Nephron progenitor cell (in vitro differentiated cells): ENCODE results near the gene PSMB4.
"Not testable (repeated sequence)": the region's sequence is repeated elsewhere in the genome, so short reads cannot be mapped to it uniquely, and the experiment has no call there.

ENCODE experiments used
- DNase-seq: peaks from one replicate; pipeline ENCODE4 v3.0.0; 2021
- H3K27ac Mint-ChIP-seq: 2 replicates; pipeline ENCODE4 v1.8.0; 2021; ENCODE audit warnings: mild to moderate bottlenecking, moderate library complexity, mixed read lengths
- H3K27me3 Mint-ChIP-seq: 2 replicates; pipeline ENCODE4 v1.8.0; 2021; ENCODE audit warnings: mild to moderate bottlenecking, low read depth, mixed read lengths; ENCODE audit not compliant: poor library complexity
- H3K36me3 Mint-ChIP-seq: 2 replicates; pipeline ENCODE4 v1.8.0; 2021; ENCODE audit warnings: low read depth, mixed read lengths
- H3K4me1 Mint-ChIP-seq: 2 replicates; pipeline ENCODE4 v1.8.0; 2021; ENCODE audit warnings: mixed read lengths
- H3K4me3 Mint-ChIP-seq: 2 replicates; pipeline ENCODE4 v1.8.0; 2021; ENCODE audit warnings: mild to moderate bottlenecking, moderate library complexity, mixed read lengths
- H3K9me3 Mint-ChIP-seq: 2 replicates; pipeline ENCODE4 v1.8.0; 2021; ENCODE audit warnings: mild to moderate bottlenecking, moderate library complexity, mixed read lengths
- TF ChIP-seq, protein P1 (sequence below): fragments of 200-600 bp; sonication (generic); IDR thresholded peaks from 2 replicates; pipeline ENCODE4 v1.5.0; 2021; ENCODE audit warnings: antibody characterized with exemption

PSMB4 gene

GRCh38 chr1:151399324-151400171, at the start of gene PSMB4:
Gene PSMB4 (plus strand): TSS chr1:151399573. CDS start chr1:151399588, 15 bp downstream.
- peaks cover 5% of the 10 kb centered on the region for H3K9me3 Mint-ChIP-seq
- DNase-seq: peak; percentile 70
- peak within 1 kb of the TSS; percentile 93 for H3K4me3 Mint-ChIP-seq
- peak within 1 kb of the TSS; percentile 99 for H3K27ac Mint-ChIP-seq
- H3K4me1 Mint-ChIP-seq: peaks cover 35% of the 10 kb centered on the region
- peaks cover 2% of the 10 kb centered on the region for H3K27me3 Mint-ChIP-seq
- TF ChIP-seq, protein P1, sequence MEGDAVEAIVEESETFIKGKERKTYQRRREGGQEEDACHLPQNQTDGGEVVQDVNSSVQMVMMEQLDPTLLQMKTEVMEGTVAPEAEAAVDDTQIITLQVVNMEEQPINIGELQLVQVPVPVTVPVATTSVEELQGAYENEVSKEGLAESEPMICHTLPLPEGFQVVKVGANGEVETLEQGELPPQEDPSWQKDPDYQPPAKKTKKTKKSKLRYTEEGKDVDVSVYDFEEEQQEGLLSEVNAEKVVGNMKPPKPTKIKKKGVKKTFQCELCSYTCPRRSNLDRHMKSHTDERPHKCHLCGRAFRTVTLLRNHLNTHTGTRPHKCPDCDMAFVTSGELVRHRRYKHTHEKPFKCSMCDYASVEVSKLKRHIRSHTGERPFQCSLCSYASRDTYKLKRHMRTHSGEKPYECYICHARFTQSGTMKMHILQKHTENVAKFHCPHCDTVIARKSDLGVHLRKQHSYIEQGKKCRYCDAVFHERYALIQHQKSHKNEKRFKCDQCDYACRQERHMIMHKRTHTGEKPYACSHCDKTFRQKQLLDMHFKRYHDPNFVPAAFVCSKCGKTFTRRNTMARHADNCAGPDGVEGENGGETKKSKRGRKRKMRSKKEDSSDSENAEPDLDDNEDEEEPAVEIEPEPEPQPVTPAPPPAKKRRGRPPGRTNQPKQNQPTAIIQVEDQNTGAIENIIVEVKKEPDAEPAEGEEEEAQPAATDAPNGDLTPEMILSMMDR: no peak
- H3K36me3 Mint-ChIP-seq: peaks cover 29% of the 10 kb centered on the region

DNA sequence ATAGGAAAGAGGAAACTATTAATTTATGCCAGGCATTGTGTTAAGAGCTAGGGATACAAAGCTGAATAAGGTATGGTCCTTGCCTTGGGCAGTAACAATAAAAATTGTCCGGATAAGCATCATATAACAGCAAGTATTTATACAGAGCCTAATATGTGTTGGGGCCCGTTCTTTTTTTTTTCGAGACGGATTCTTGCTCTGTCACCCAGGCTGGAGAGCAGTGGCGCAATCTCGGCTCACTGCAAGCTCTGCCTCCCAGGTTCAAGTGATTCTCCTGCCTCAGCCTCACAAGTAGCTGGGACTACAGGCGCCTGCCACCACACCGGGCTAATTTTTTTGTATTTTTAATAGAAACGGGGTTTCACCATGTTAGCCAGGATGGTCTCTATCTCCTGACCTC, 49.0 kb upstream of the PSMB4 start:
- not testable (repeated sequence) for H3K27ac Mint-ChIP-seq, DNase-seq, H3K27me3 Mint-ChIP-seq, H3K4me3 Mint-ChIP-seq
- Mint-ChIP-seq H3K36me3 (peaks cover 26% of the 10 kb centered on the region), H3K9me3 (peaks cover 28% of the 10 kb centered on the region), H3K4me1 (peaks cover 29% of the 10 kb centered on the region)

GRCh38 chr1:151352021-151352718, 47.2 kb upstream of the PSMB4 start:
- Mint-ChIP-seq H3K27ac (no peak overlapping the region), H3K4me3 (no peak overlapping the region), H3K4me1 (peaks cover 18% of the 10 kb centered on the region), H3K27me3 (peaks cover 9% of the 10 kb centered on the region), H3K9me3 (peaks cover 28% of the 10 kb centered on the region), H3K36me3 (peaks cover 17% of the 10 kb centered on the region)
- TF ChIP-seq, protein P1: no peak
- DNase-seq: no peak

GRCh38 chr1:151356696-151357095, 42.7 kb upstream of the PSMB4 start:
- Mint-ChIP-seq H3K27ac (peak overlapping the region; percentile 32), H3K9me3 (peaks cover 25% of the 10 kb centered on the region), H3K27me3 (peaks cover 3% of the 10 kb centered on the region), H3K4me3 (no peak overlapping the region), H3K4me1 (peaks cover 16% of the 10 kb centered on the region), H3K36me3 (peaks cover 21% of the 10 kb centered on the region)
- TF ChIP-seq, protein P1: no peak
- DNase-seq: no peak

- no peak overlapping the region for H3K27ac Mint-ChIP-seq
- peaks cover 13% of the 10 kb centered on the region for H3K4me1 Mint-ChIP-seq
- H3K36me3 Mint-ChIP-seq: peaks cover 62% of the 10 kb centered on the region
- H3K9me3 Mint-ChIP-seq: peaks cover 38% of the 10 kb centered on the region
- no peak for DNase-seq
- TF ChIP-seq, protein P1: no peak
- no peaks in the 10 kb centered on the region for H3K27me3 Mint-ChIP-seq
- no peak overlapping the region for H3K4me3 Mint-ChIP-seq
These were observed 37.5 kb upstream of the PSMB4 start for GRCh38 chr1:151361883-151362282.

DNA sequence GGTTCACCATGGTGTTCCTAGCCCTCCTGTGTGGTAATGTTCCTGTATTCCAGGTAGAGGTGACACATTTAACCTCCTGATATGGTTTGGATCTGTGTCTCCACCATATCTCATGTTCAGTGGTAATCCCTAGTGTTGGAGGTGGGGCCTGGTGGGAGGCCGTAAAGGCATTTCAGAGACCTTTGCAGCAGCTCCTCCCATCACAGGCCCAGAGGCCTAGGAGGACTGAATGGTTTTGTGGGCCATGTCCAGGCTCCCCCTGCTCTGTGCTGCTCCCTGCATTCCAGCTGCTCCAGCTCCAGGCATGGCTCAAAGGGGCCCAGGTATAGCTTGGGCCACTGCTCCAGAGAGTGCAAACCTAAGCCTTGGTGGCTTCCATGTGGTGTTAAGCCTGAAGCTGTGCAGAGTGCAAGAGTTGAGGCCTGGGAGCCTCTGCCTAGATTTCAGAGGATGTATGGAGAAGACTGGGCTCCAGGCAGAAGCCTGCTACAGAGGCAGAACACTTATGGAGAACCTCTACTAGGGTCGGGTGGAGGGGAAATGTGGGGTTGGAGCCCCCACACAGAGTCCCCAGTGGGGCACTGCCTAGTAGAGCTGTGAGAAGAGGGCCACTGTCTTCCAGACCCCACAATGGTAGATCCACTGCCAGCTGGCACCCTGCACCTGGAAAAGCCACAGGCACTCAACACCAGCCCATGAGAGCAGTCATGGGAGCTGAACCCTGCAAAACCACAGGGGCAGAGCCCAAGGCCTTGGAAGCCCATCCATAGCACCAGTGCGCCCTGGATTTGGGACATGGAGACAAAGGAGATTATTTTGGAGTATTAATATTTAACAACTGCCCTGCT, 36.8 kb upstream of the PSMB4 start:
- Mint-ChIP-seq H3K27me3 (no peaks in the 10 kb centered on the region), H3K27ac (no peak overlapping the region), H3K4me3 (no peak overlapping the region), H3K36me3 (peaks cover 65% of the 10 kb centered on the region), H3K4me1 (peaks cover 9% of the 10 kb centered on the region), H3K9me3 (peaks cover 38% of the 10 kb centered on the region)
- TF ChIP-seq, protein P1: no peak
- no peak for DNase-seq
